Measurements from ENCODE around the gene GLCCI1. TPM values are rescaled to one million over a fixed set of nuclear protein-coding genes. Genes with fewer than 3 reads are reported as not detected.

The GLCCI1 gene
- total RNA-seq, 1 experiment from 2014 or later = 4.6 TPM

- no peaks in the 10 kb centered on the region for H4K20me1 ChIP-seq (ENCODE audit: insufficient read depth)
- H3K79me2 ChIP-seq (ENCODE audit: insufficient read depth, low read length) = no peaks in the 10 kb centered on the region
- ATAC-seq (no peak), DNase-seq (ENCODE audit: low read depth, low spot score) (no peak)
- TF ChIP-seq ATF3 (IDR thresholded peaks at IDR 0.05) (no peak), CEBPB (IDR thresholded peaks at IDR 0.05; ENCODE audit: low read depth) (no peak), TCF7L2 (IDR thresholded peaks at IDR 0.05; ENCODE audit: borderline replicate concordance, extremely low read depth, insufficient read depth, insufficient read length) (no peak)
- H3K27me3 ChIP-seq (ENCODE audit: insufficient read depth, low read length) = no peaks in the 10 kb centered on the region
- H3K4me3 ChIP-seq (replicated peaks in 1 of 2; ENCODE audit: low read depth in 1 of 2, low read length in 2 of 2) = no peak overlapping the region
- POLR2A ChIA-PET = no interaction called here
- H3K4me2 ChIP-seq (ENCODE audit: low read length) = no peak overlapping the region
- no peak overlapping the region for H3K9ac ChIP-seq (ENCODE audit: low read length)
- no peaks in the 10 kb centered on the region for H3K9me3 ChIP-seq (ENCODE audit: control insufficient read depth in 1 of 2, insufficient read depth in 1 of 2, low read depth in 1 of 2, low read length in 2 of 2)
- H3K9me2 ChIP-seq (ENCODE audit: insufficient read depth) = no peaks in the 10 kb centered on the region
- CTCF ChIA-PET = no interaction called here
- H3K4me1 ChIP-seq (ENCODE audit: control insufficient read depth in 1 of 2, insufficient read depth in 2 of 2, low read length in 2 of 2) = peaks cover 0 to 10% of the 10 kb centered on the region in 2 experiments; a peak in 2 of 4 replicates
- H3K27ac ChIP-seq (ENCODE audit: low read depth, low read length) = no peak overlapping the region
- BruUV-seq (replicated peaks) = no TSS peak
- intact Hi-C loops (cut with micrococcal nuclease) = no loop called here
- RAD21 ChIA-PET (ENCODE audit: low non-redundant PET in 1 of 2, low total read pairs in 2 of 2, uncharacterized antibody in 2 of 2, unreplicated experiment in 2 of 2) = no interaction called here
- no peak overlapping the region for H2AFZ ChIP-seq (ENCODE audit: low read depth, low read length, poor library complexity, severe bottlenecking)
- no peaks in the 10 kb centered on the region for H3K36me3 ChIP-seq (ENCODE audit: control insufficient read depth in 1 of 2, insufficient read depth in 2 of 2, low read length in 2 of 2)
These were observed 144.1 kb downstream of the GLCCI1 start for GRCh38 chr7:8112685-8113084.

- Histone ChIP-seq H3K27me3 (ENCODE audit: insufficient read depth, low read length) (no peaks in the 10 kb centered on the region), H3K36me3 (ENCODE audit: control insufficient read depth in 1 of 2, insufficient read depth in 2 of 2, low read length in 2 of 2) (no peaks in the 10 kb centered on the region), H2AFZ (ENCODE audit: low read depth, low read length, poor library complexity, severe bottlenecking) (no peak overlapping the region), H3K4me2 (ENCODE audit: low read length) (no peak overlapping the region), H3K79me2 (ENCODE audit: insufficient read depth, low read length) (no peaks in the 10 kb centered on the region), H3K9me3 (ENCODE audit: control insufficient read depth in 1 of 2, insufficient read depth in 1 of 2, low read depth in 1 of 2, low read length in 2 of 2) (no peaks in the 10 kb centered on the region), H3K27ac (ENCODE audit: low read depth, low read length) (no peak overlapping the region), H3K9me2 (ENCODE audit: insufficient read depth) (no peaks in the 10 kb centered on the region), H3K4me3 (replicated peaks in 1 of 2; ENCODE audit: low read depth in 1 of 2, low read length in 2 of 2) (no peak overlapping the region), H3K4me1 (ENCODE audit: control insufficient read depth in 1 of 2, insufficient read depth in 2 of 2, low read length in 2 of 2) (peaks cover 0 to 10% of the 10 kb centered on the region in 2 experiments; a peak in 2 of 4 replicates), H4K20me1 (ENCODE audit: insufficient read depth) (no peaks in the 10 kb centered on the region), H3K9ac (ENCODE audit: low read length) (no peak overlapping the region)
- DNase-seq (ENCODE audit: low read depth, low spot score) (no peak), ATAC-seq (no peak)
- RAD21 ChIA-PET (ENCODE audit: low non-redundant PET in 1 of 2, low total read pairs in 2 of 2, uncharacterized antibody in 2 of 2, unreplicated experiment in 2 of 2) = no interaction called here
- intact Hi-C loops (cut with micrococcal nuclease) = no loop called here
- POLR2A ChIA-PET = no interaction called here
- no TSS peak for BruUV-seq (replicated peaks)
- CTCF ChIA-PET = no interaction called here
- TF ChIP-seq POLR2A (IDR thresholded peaks at IDR 0.05; ENCODE audit: borderline replicate concordance, extremely low read depth, insufficient read depth, insufficient read length) = no peak
- no peak for TF ChIP-seq YY1 (IDR thresholded peaks at IDR 0.05; ENCODE audit: extremely low read depth, insufficient replicate concordance, low read depth, low read length)
- TF ChIP-seq ZNF274 (IDR thresholded peaks at IDR 0.05; ENCODE audit: low read depth, low read length) = no peak
- TF ChIP-seq SP1 (IDR thresholded peaks at IDR 0.05; ENCODE audit: low read depth) = no peak
- no peak for TF ChIP-seq EGR1 (IDR thresholded peaks at IDR 0.05; ENCODE audit: low read depth)
- no peak for TF ChIP-seq SRF (IDR thresholded peaks at IDR 0.05; ENCODE audit: low read depth)
- no peak for TF ChIP-seq FOSL1 (IDR thresholded peaks at IDR 0.05; ENCODE audit: low read depth)
- no peak for TF ChIP-seq MAX (IDR thresholded peaks at IDR 0.05)
- TF ChIP-seq JUND (IDR thresholded peaks at IDR 0.05) = no peak
- TF ChIP-seq ELF1 (IDR thresholded peaks at IDR 0.05; ENCODE audit: borderline replicate concordance, low read depth) = no peak
- TF ChIP-seq CBX3 (IDR thresholded peaks at IDR 0.05; ENCODE audit: low read depth) = no peak
- TF ChIP-seq POLR2AphosphoS5 (IDR thresholded peaks at IDR 0.05; ENCODE audit: low read depth, low read length) = no peak
- TF ChIP-seq TCF7L2 (IDR thresholded peaks at IDR 0.05; ENCODE audit: borderline replicate concordance, extremely low read depth, insufficient read depth, insufficient read length) = no peak
- TF ChIP-seq CTCF (IDR thresholded peaks at IDR 0.05 in 2 of 3, conservative IDR thresholded peaks at IDR 0.05 in 1 of 3; ENCODE audit: borderline replicate concordance in 1 of 3, insufficient read depth in 1 of 3, low read depth in 2 of 3, low read length in 2 of 3) = no peak
- TF ChIP-seq ZBTB33 (IDR thresholded peaks at IDR 0.05; ENCODE audit: extremely low read depth, insufficient replicate concordance, low read length) = no peak
These were observed 144.6 kb downstream of the GLCCI1 start for GRCh38 chr7:8113184-8113583.

All from HCT116 (cell line).